ENCODE data around the gene MRGPRG.

GRCh38 chr11:3245071-3245470 lies 26.5 kb upstream of the MRGPRG start:
- no peak for TF ChIP-seq CTCF (conservative IDR thresholded peaks at IDR 0.05 in 1 of 2, IDR thresholded peaks at IDR 0.05 in 1 of 2; ENCODE audit: low read depth in 1 of 2, low read length in 2 of 2)
- TF ChIP-seq EZH2 (IDR thresholded peaks at IDR 0.05; ENCODE audit: low read length, missing control alignments), result no peak

All from fibroblast of lung (primary cell).